ENCODE results near the gene SLC6A6.

SLC6A6 gene

GRCh38 chr3:14440531-14441239, 38.3 kb downstream of the SLC6A6 start:
- Histone ChIP-seq H3K4me3 (ENCODE audit: low read depth in 1 of 2, low read length in 2 of 2) (no peak overlapping the region), H3K27ac (ENCODE audit: low read depth, low read length) (no peak overlapping the region), H3K36me3 (ENCODE audit: control insufficient read depth in 1 of 2, insufficient read depth in 2 of 2, low read length in 2 of 2) (peaks cover under 1 to 8% of the 10 kb centered on the region in 2 donors), H3K4me1 (ENCODE audit: control insufficient read depth in 1 of 2, insufficient read depth in 2 of 2, low read length in 2 of 2) (peaks cover 29 to 44% of the 10 kb centered on the region in 2 donors), H3K9me3 (ENCODE audit: control insufficient read depth in 1 of 2, low read length in 2 of 2) (no peaks in the 10 kb centered on the region), H3K9ac (ENCODE audit: low read depth in 1 of 2, low read length in 2 of 2) (no peak overlapping the region), H3K27me3 (ENCODE audit: control insufficient read depth in 1 of 2, insufficient read depth in 2 of 2, low read length in 2 of 2) (no peaks in the 10 kb centered on the region)

- no peak overlapping the region for H3K4me3 ChIP-seq (ENCODE audit: low read depth in 1 of 2, low read length in 2 of 2)
- no peaks in the 10 kb centered on the region for H3K9me3 ChIP-seq (ENCODE audit: control insufficient read depth in 1 of 2, low read length in 2 of 2)
- H3K27ac ChIP-seq (ENCODE audit: low read depth, low read length), result no peak overlapping the region
- no peak overlapping the region for H3K9ac ChIP-seq (ENCODE audit: low read depth in 1 of 2, low read length in 2 of 2)
- peaks cover 5 to 15% of the 10 kb centered on the region in 2 donors for H3K36me3 ChIP-seq (ENCODE audit: control insufficient read depth in 1 of 2, insufficient read depth in 2 of 2, low read length in 2 of 2)
- peaks cover 27 to 38% of the 10 kb centered on the region in 2 donors for H3K4me1 ChIP-seq (ENCODE audit: control insufficient read depth in 1 of 2, insufficient read depth in 2 of 2, low read length in 2 of 2)
- H3K27me3 ChIP-seq (ENCODE audit: control insufficient read depth in 1 of 2, insufficient read depth in 2 of 2, low read length in 2 of 2), result no peaks in the 10 kb centered on the region
Measured at GRCh38 chr3:14441240-14441919, 39.0 kb downstream of the SLC6A6 start.

GRCh38 chr3:14441920-14442300, 39.5 kb downstream of the SLC6A6 start:
- Histone ChIP-seq H3K27me3 (ENCODE audit: control insufficient read depth in 1 of 2, insufficient read depth in 2 of 2, low read length in 2 of 2) (no peaks in the 10 kb centered on the region), H3K9me3 (ENCODE audit: control insufficient read depth in 1 of 2, low read length in 2 of 2) (no peaks in the 10 kb centered on the region), H3K36me3 (ENCODE audit: control insufficient read depth in 1 of 2, insufficient read depth in 2 of 2, low read length in 2 of 2) (peaks cover 9 to 20% of the 10 kb centered on the region in 2 donors), H3K4me1 (ENCODE audit: control insufficient read depth in 1 of 2, insufficient read depth in 2 of 2, low read length in 2 of 2) (peaks cover 22 to 33% of the 10 kb centered on the region in 2 donors), H3K9ac (ENCODE audit: low read depth in 1 of 2, low read length in 2 of 2) (no peak overlapping the region), H3K4me3 (ENCODE audit: low read depth in 1 of 2, low read length in 2 of 2) (no peak overlapping the region), H3K27ac (ENCODE audit: low read depth, low read length) (no peak overlapping the region)

- no peaks in the 10 kb centered on the region for H3K9me3 ChIP-seq (ENCODE audit: control insufficient read depth in 1 of 2, low read length in 2 of 2)
- H3K27me3 ChIP-seq (ENCODE audit: control insufficient read depth in 1 of 2, insufficient read depth in 2 of 2, low read length in 2 of 2), result no peaks in the 10 kb centered on the region
- H3K36me3 ChIP-seq (ENCODE audit: control insufficient read depth in 1 of 2, insufficient read depth in 2 of 2, low read length in 2 of 2), result peaks cover 33 to 45% of the 10 kb centered on the region in 2 donors
- no peak overlapping the region for H3K27ac ChIP-seq (ENCODE audit: low read depth, low read length)
- no peak overlapping the region for H3K4me3 ChIP-seq (ENCODE audit: low read depth in 1 of 2, low read length in 2 of 2)
- no peak overlapping the region for H3K9ac ChIP-seq (ENCODE audit: low read depth in 1 of 2, low read length in 2 of 2)
- peaks cover 7 to 14% of the 10 kb centered on the region in 2 donors for H3K4me1 ChIP-seq (ENCODE audit: control insufficient read depth in 1 of 2, insufficient read depth in 2 of 2, low read length in 2 of 2)
Measured at GRCh38 chr3:14444380-14444779, 42.0 kb downstream of the SLC6A6 start.

- Histone ChIP-seq H3K9me3 (ENCODE audit: control insufficient read depth in 1 of 2, low read length in 2 of 2) (no peaks in the 10 kb centered on the region), H3K36me3 (ENCODE audit: control insufficient read depth in 1 of 2, insufficient read depth in 2 of 2, low read length in 2 of 2) (peaks cover 39 to 52% of the 10 kb centered on the region in 2 donors), H3K27ac (ENCODE audit: low read depth, low read length) (no peak overlapping the region)
Measured at GRCh38 chr3:14445773-14446172, 43.4 kb downstream of the SLC6A6 start.

GRCh38 chr3:14446988-14447570, 44.7 kb downstream of the SLC6A6 start:
- Histone ChIP-seq H3K9me3 (ENCODE audit: control insufficient read depth in 1 of 2, low read length in 2 of 2) (no peaks in the 10 kb centered on the region), H3K36me3 (ENCODE audit: control insufficient read depth in 1 of 2, insufficient read depth in 2 of 2, low read length in 2 of 2) (peaks cover 44 to 61% of the 10 kb centered on the region in 2 donors)

More at GRCh38 chr3:14445773-14446172, 43.4 kb downstream of the SLC6A6 start:
- Histone ChIP-seq H3K4me1 (ENCODE audit: control insufficient read depth in 1 of 2, insufficient read depth in 2 of 2, low read length in 2 of 2) (no peaks in the 10 kb centered on the region), H3K9ac (ENCODE audit: low read depth in 1 of 2, low read length in 2 of 2) (no peak overlapping the region), H3K4me3 (ENCODE audit: low read depth in 1 of 2, low read length in 2 of 2) (no peak overlapping the region), H3K27me3 (ENCODE audit: control insufficient read depth in 1 of 2, insufficient read depth in 2 of 2, low read length in 2 of 2) (no peaks in the 10 kb centered on the region)

GRCh38 chr3:14448063-14448462, 45.7 kb downstream of the SLC6A6 start:
- no peak overlapping the region for H3K27ac ChIP-seq (ENCODE audit: low read depth, low read length)
- no peaks in the 10 kb centered on the region for H3K27me3 ChIP-seq (ENCODE audit: control insufficient read depth in 1 of 2, insufficient read depth in 2 of 2, low read length in 2 of 2)
- no peaks in the 10 kb centered on the region for H3K9me3 ChIP-seq (ENCODE audit: control insufficient read depth in 1 of 2, low read length in 2 of 2)
- peaks cover 44 to 64% of the 10 kb centered on the region in 2 donors for H3K36me3 ChIP-seq (ENCODE audit: control insufficient read depth in 1 of 2, insufficient read depth in 2 of 2, low read length in 2 of 2)
- peaks cover 18 to 20% of the 10 kb centered on the region in 2 donors for H3K4me1 ChIP-seq (ENCODE audit: control insufficient read depth in 1 of 2, insufficient read depth in 2 of 2, low read length in 2 of 2)
- H3K9ac ChIP-seq (ENCODE audit: low read depth in 1 of 2, low read length in 2 of 2), result no peak overlapping the region
- H3K4me3 ChIP-seq (ENCODE audit: low read depth in 1 of 2, low read length in 2 of 2), result no peak overlapping the region

More at GRCh38 chr3:14446988-14447570, 44.7 kb downstream of the SLC6A6 start:
- Histone ChIP-seq H3K27ac (ENCODE audit: low read depth, low read length) (no peak overlapping the region), H3K27me3 (ENCODE audit: control insufficient read depth in 1 of 2, insufficient read depth in 2 of 2, low read length in 2 of 2) (no peaks in the 10 kb centered on the region), H3K9ac (ENCODE audit: low read depth in 1 of 2, low read length in 2 of 2) (no peak overlapping the region), H3K4me1 (ENCODE audit: control insufficient read depth in 1 of 2, insufficient read depth in 2 of 2, low read length in 2 of 2) (peaks cover 10 to 11% of the 10 kb centered on the region in 2 donors), H3K4me3 (ENCODE audit: low read depth in 1 of 2, low read length in 2 of 2) (no peak overlapping the region)

- Histone ChIP-seq H3K9ac (ENCODE audit: low read depth in 1 of 2, low read length in 2 of 2) (no peak overlapping the region), H3K4me1 (ENCODE audit: control insufficient read depth in 1 of 2, insufficient read depth in 2 of 2, low read length in 2 of 2) (peaks cover 26 to 29% of the 10 kb centered on the region in 2 donors), H3K36me3 (ENCODE audit: control insufficient read depth in 1 of 2, insufficient read depth in 2 of 2, low read length in 2 of 2) (peaks cover 44 to 64% of the 10 kb centered on the region in 2 donors), H3K27me3 (ENCODE audit: control insufficient read depth in 1 of 2, insufficient read depth in 2 of 2, low read length in 2 of 2) (no peaks in the 10 kb centered on the region), H3K4me3 (ENCODE audit: low read depth in 1 of 2, low read length in 2 of 2) (no peak overlapping the region), H3K9me3 (ENCODE audit: control insufficient read depth in 1 of 2, low read length in 2 of 2) (no peaks in the 10 kb centered on the region), H3K27ac (ENCODE audit: low read depth, low read length) (no peak overlapping the region)
Measured at GRCh38 chr3:14448756-14449727, 46.6 kb downstream of the SLC6A6 start.

GRCh38 chr3:14450506-14450905, 48.1 kb downstream of the SLC6A6 start:
- Histone ChIP-seq H3K4me1 (ENCODE audit: control insufficient read depth in 1 of 2, insufficient read depth in 2 of 2, low read length in 2 of 2) (peaks cover 28 to 35% of the 10 kb centered on the region in 2 donors), H3K4me3 (ENCODE audit: low read depth in 1 of 2, low read length in 2 of 2) (no peak overlapping the region), H3K9ac (ENCODE audit: low read depth in 1 of 2, low read length in 2 of 2) (no peak overlapping the region), H3K9me3 (ENCODE audit: control insufficient read depth in 1 of 2, low read length in 2 of 2) (no peaks in the 10 kb centered on the region), H3K36me3 (ENCODE audit: control insufficient read depth in 1 of 2, insufficient read depth in 2 of 2, low read length in 2 of 2) (peaks cover 44 to 67% of the 10 kb centered on the region in 2 donors), H3K27ac (ENCODE audit: low read depth, low read length) (no peak overlapping the region), H3K27me3 (ENCODE audit: control insufficient read depth in 1 of 2, insufficient read depth in 2 of 2, low read length in 2 of 2) (no peaks in the 10 kb centered on the region)
